GM10248 (cell line): ENCODE data around the gene ZBTB7A.

Experiments
- CTCF ChIA-PET: fragments of 300-600 bp; sonication (Branson Sonifier 250); formaldehyde crosslinking; extraction: SDS; loops from one replicate; lab custom pipeline; 2021; ENCODE audit warnings: antibody characterized with exemption; lab: Yijun Ruan, JAX
- POLR2A ChIA-PET: fragments of 350-650 bp; sonication (Branson Sonifier 250); formaldehyde crosslinking; extraction: SDS; loops from one replicate; lab custom pipeline; 2020; ENCODE audit warnings: antibody characterized with exemption; lab: Yijun Ruan, JAX
- DNase-seq: peaks from one replicate; pipeline ENCODE4 v3.0.0; 2012; ENCODE audit errors: extremely low spot score
- TF ChIP-seq, protein P1 (sequence below): IDR thresholded peaks from 2 replicates; pipeline ENCODE4 v1.5.1; 2012; ENCODE audit warnings: mild to moderate bottlenecking, low read depth; ENCODE audit errors: extremely low read depth, missing control alignments, control extremely low read depth

Gene ZBTB7A

DNA sequence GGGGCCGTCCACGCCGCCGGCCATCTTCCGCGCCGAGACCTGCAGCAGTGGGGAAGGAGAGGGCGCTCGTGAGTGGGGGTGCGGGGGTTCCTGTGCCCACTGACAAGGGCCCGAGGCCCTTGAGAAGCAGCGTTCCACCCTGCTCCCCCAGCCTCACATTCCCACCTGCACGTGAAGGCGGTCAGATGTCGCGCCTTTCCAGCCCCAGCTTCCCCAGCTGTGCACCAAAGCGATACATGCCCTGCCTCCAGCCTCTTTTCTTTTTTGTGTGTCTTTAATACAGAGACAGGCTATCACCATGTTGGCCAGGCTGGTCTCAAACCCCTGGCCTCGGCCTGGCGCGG lies 11.5 kb downstream of the ZBTB7A start:
- TF ChIP-seq, protein P1, sequence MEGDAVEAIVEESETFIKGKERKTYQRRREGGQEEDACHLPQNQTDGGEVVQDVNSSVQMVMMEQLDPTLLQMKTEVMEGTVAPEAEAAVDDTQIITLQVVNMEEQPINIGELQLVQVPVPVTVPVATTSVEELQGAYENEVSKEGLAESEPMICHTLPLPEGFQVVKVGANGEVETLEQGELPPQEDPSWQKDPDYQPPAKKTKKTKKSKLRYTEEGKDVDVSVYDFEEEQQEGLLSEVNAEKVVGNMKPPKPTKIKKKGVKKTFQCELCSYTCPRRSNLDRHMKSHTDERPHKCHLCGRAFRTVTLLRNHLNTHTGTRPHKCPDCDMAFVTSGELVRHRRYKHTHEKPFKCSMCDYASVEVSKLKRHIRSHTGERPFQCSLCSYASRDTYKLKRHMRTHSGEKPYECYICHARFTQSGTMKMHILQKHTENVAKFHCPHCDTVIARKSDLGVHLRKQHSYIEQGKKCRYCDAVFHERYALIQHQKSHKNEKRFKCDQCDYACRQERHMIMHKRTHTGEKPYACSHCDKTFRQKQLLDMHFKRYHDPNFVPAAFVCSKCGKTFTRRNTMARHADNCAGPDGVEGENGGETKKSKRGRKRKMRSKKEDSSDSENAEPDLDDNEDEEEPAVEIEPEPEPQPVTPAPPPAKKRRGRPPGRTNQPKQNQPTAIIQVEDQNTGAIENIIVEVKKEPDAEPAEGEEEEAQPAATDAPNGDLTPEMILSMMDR: no peak
- no peak for DNase-seq
- POLR2A ChIA-PET: interaction anchor here (0.7 kb wide), 1 partner anchor 1958 kb away, joined by 3 read pairs; no protein-coding TSS in a partner anchor
- CTCF ChIA-PET: no interaction called here

DNA sequence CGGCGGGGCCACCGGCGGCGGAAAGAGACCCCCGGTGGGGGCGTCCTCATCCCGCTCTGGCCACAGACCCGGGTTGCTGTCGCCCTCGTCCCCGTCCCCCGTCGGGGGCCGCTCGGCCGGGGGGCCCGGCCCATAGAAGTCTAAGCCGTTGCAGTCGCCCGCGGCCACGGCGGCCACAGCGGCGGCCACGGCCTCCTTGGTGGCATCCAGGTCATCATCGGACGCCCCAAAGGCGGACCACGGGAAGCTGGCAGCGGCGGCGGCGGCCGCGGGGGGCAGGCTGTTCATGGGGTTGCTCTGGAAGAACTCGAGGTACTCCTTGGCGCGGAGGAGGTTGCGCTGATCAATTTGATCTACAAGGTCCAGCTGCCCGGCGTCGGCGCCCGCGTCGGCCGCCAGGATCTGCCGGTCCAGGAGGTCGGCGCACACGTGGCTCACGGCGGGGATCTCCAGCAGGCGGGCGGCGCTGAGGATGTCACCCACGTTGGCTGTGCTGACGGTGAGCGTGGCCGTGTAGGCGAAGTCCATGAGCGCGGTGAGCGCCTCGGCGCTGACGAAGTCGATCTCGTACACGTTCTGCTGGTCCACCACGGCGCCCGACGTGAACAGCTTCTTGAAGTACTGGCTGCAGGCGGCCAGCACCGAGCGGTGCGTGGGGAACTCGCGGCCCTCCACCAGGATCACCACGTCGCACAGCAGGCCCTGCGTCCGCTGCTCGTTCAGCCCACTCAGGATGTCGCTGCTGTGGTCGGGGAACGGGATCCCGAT lies 12.1 kb downstream of the ZBTB7A start:
- CTCF ChIA-PET: no interaction called here
- TF ChIP-seq, protein P1: no peak
- POLR2A ChIA-PET: interaction anchor here (0.7 kb wide), 1 partner anchor 1957 kb away, joined by 3 read pairs; no protein-coding TSS in a partner anchor
- no peak for DNase-seq

DNA sequence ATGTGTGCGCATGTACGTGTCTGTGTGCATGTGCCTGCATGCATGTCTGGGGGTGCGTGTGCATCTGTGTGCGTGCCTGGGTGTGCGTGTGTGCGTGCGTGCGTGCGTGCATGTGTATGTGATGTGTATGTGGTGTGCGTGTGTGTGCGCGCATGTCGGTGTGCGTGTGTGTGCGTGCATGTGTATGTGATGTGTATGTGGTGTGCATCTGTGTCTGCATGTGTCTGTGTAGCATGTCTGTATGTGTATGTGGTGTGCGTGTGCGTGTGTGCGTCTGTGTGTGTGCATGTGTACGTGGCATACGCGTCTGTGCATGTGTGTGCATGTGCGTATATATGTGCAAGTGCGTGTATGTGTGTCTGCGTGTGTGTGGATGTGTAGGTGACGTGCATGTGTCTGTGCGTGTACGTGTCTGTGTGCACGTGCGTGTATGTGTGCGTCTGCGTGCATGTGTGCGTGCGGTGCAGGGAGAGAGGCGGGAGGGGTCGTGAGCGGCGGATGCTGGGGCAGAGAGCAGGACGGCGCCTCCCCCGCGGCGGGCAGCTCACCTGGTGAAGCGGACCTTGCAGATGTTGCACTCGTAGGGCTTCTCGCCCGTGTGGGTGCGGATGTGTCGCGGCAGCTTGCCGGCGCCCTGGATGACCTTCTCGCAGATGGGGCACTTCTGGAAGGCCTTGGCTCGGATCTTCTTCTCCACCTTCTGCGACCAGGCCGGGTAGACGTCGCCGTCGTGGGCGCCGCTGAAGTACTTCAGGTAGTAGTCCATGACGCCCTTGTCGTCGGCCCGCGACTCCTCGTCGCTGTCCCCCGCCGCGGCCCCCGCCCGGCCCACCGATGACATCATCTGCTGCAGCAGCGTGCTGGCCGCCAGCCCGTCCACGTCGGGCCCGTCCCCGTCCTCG lies 13.0 kb downstream of the ZBTB7A start:
- POLR2A ChIA-PET: no interaction called here
- CTCF ChIA-PET: no interaction called here
- no peak for DNase-seq
- TF ChIP-seq, protein P1: no peak

DNA sequence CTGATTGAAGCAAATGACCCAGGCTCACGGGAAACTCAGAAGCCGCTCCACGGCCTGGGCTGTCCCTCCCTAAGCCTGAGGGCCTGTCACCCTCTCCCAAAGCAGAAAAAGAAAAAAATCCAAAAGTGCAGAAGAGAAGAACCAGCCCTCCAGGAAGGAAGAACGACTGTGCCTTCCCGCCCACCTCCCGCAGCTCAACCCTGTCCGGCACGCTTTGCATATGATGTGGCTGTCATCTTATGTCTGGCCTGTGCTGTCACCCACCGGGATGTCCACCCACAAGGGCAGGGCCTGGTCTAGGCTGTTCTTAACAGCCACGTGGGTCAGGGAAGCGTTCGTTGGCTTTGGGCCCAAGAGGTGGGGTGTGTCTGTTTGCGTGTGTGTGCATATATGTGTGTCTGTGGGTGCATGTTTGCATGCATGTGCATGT lies 13.7 kb downstream of the ZBTB7A start:
- ChIA-PET CTCF (no interaction called here), POLR2A (interaction anchor here (0.6 kb wide), 1 partner anchor 48 kb away, joined by 11 read pairs; no protein-coding TSS in a partner anchor)
- no peak for DNase-seq
- TF ChIP-seq, protein P1: no peak

DNA sequence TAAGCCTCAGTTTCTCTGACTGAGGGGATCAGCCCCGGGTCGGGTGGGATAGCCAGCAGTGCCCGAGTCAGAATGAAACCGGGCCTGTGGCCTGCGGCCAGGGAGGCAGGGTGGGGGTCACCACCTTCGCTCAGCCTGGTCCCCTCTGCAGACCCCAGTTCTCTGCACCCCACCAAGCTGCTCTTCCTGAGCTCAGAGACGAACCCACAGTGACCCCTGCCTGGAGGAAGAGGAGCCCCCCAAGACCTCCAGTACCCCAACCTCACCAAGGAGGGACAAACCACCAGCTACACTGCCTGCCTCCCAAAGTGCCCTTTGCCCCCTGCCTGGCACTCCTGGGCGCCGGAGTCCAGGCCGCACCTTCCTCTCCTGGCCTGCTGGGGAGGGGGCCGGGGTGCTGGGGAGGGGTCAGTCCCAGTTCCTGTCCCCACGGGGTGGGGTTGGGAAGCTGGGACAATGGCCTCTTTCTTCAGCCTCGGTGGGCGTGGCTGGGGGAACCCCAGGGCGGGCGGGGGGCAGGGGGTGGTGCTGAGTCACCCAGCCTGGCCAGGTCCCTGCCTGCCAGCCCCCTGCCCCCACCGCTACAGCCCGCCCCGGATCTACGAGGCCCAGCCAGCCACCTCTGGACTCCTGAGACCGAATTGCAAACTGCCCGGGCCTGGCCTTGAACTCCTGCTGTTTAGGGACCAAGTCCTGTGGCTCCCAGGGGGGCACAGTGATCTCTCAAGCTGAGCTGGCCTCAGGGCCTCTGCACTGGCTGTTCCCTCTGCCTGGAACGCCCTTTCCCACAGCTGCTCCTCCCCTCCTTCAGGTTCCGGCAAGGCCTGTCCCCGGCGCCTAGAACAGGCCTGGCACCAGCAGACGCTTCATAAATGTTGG lies 14.3 kb downstream of the ZBTB7A start:
- CTCF ChIA-PET: interaction anchor here (1.2 kb wide), 1 partner anchor 63 kb away, joined by 3 read pairs; no protein-coding TSS in a partner anchor
- TF ChIP-seq, protein P1: no peak
- POLR2A ChIA-PET: interaction anchor here (0.6 kb wide), 1 partner anchor 48 kb away, joined by 11 read pairs; no protein-coding TSS in a partner anchor
- no peak for DNase-seq
